Measurements from ENCODE around the gene CNTROB.

CNTROB gene

GRCh38 chr17:7903154-7904103, 28.6 kb upstream of the CNTROB start:
- DNase-seq (ENCODE audit: low spot score) = no peak

- DNase-seq (ENCODE audit: low spot score) = no peak
Measured at GRCh38 chr17:7909089-7909488, 22.9 kb upstream of the CNTROB start.

- no peak for DNase-seq (ENCODE audit: low spot score)
Measured at GRCh38 chr17:7910281-7910680, 21.7 kb upstream of the CNTROB start.

- DNase-seq (ENCODE audit: low spot score) = no peak
Measured at GRCh38 chr17:7910711-7911110, 21.3 kb upstream of the CNTROB start.

- DNase-seq (ENCODE audit: low spot score) = no peak
Measured at GRCh38 chr17:7911116-7911515, 20.9 kb upstream of the CNTROB start.

GRCh38 chr17:7912927-7913524, 19.0 kb upstream of the CNTROB start:
- peak; percentile 48 for DNase-seq (ENCODE audit: low spot score)

DNA sequence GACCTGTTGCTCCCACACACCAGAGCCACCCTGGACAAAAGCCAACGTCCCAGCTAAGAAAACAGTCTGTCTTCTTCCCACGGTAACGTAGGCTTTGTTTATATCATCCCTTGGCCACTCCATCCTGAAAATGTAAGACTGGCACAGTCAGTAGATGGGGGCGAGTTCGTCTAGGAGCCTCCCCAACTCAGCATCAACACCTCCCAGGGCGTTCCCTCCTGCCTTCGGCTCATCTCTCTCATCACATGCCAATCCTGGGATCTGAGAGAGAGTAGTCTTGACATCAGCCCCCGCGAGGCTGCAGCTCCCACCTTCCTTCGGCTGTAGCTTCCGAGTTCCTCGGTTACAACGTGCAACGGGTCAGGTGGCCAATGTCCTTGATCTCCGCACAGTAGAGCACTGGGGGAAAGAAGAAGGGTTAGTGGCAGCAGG, 16.8 kb upstream of the CNTROB start:
- DNase-seq (ENCODE audit: low spot score) = peak; percentile 35

DNA sequence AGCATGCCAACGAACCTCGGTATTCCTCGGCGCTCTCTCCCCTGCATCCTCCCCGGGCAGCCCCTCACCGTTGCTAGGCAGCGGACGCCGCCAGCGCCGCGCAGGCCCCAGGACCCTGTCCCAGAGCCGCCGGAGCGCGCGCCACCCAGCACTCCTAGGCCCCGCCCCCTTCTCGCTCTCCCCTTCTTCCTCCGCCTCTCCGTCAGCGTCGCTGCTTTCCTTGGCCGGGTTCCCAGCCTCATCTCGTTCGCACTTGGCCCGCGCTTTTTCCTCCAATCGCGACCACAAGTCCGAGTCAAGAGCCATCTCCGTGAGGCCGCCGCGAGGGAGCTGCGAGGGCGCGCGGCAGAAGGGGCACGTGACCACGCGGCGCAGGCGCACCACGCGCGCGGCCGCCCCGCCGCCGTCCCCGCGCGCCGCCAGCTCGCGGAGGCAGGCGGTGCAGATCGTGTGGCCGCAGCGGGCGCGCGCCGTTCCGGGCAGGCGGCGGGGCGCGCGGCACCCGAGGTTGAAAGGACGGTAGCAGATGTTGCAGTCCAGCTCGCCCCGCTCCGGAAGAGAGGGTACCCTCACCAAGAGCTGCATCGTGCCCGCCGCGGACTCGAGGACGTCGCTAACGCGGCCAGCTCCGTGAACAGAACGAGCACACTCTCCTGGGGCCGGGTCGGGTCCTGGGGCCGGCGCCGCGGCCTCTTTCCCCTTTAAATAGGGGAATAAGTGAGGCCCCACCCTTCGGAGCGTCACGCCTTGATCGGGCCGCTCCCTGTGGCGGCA, 16.2 kb upstream of the CNTROB start, which contains the start of gene RNF227:
TSS of gene RNF227 (minus strand) at position 679 of the 774 bp plus-strand sequence. CDS start at position 585, 94 bp downstream.
- peak; percentile 87 for DNase-seq (ENCODE audit: low spot score)

DNA sequence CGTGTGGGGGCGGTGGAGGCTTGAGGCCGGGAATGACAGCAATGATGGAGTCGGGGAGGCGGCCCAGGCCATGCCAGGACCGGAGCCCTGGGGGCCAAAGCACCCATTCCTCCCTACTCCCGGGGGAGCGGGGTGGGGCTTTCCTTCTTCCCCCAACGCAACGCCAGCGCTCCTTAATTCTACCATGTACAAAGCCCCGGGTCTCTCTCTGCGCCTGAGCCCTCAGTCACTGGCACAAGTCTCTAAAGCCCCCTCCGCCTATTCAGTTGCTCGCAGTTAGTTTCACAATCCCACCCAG, 15.7 kb upstream of the CNTROB start:
- no peak for DNase-seq (ENCODE audit: low spot score)

DNA sequence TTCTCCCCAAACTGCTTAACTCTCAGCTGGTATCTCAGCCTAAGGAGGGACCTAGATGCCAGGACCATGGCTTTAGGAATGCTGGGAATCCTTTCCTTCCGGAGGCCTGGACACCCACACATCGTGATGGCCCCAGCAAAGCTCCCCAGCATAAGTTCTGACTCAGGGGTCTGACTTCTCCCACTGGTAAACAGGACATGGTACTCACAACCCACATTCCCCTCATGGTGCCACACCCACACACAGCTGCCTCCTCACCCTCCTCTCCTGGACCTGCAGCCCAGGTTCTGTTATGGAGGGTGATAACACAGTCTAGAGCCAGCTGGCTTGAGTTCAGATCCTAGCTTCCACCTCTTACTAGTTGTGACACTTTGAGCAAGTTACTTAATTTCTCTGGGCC, 15.2 kb upstream of the CNTROB start:
- DNase-seq (ENCODE audit: low spot score) = peak; percentile 47

DNA sequence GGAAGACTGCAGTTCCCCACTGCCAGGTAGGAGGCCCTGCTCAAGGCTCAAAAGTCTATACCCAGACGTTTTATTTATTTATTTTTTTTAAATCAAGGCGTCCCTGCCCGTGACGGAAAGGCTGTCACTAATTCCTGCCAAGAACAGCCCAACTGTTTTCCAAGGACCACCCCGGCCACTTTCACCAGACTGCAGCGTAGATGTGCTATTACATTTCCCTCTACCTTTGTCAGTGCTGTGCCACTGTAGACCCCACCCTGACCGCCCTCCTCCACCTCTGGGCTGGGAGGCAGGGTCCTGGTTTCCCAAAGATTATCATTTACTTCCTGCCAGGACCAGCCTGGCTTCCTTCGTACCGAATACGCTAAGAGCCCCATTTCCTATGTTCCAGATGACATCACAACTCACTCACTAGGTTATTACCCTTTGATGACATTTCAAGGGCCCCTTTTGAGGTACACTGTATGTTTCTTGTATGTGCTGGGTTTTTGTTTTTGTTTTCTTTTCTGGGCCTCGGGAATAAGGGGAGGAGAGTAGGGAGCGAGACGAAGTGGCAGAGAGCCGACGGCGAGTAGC, 9.6 kb upstream of the CNTROB start:
- no peak for DNase-seq (ENCODE audit: low spot score)

- DNase-seq (ENCODE audit: low spot score) = peak; percentile 86
Measured at GRCh38 chr17:7922845-7923628, 9.0 kb upstream of the CNTROB start.

DNA sequence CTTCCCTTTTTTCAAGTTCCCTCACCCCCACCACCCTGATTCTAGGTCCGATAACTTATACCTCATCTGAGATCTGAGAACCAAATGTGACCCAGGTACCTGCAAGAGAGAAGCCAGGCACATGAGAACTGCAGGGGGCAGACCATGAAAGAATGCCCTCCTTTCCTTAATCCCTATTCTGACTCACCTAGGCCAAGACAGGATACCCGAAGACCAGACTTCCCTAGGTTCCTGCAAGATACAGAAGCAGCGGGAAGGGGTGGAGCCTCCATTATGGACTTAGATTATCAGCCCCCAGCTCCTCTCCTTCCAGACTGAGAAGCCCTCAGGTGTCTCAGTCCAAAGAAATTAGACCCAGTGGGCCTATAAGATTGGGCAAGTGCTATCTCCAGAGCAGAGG, 4.4 kb upstream of the CNTROB start:
- DNase-seq (ENCODE audit: low spot score) = no peak

DNA sequence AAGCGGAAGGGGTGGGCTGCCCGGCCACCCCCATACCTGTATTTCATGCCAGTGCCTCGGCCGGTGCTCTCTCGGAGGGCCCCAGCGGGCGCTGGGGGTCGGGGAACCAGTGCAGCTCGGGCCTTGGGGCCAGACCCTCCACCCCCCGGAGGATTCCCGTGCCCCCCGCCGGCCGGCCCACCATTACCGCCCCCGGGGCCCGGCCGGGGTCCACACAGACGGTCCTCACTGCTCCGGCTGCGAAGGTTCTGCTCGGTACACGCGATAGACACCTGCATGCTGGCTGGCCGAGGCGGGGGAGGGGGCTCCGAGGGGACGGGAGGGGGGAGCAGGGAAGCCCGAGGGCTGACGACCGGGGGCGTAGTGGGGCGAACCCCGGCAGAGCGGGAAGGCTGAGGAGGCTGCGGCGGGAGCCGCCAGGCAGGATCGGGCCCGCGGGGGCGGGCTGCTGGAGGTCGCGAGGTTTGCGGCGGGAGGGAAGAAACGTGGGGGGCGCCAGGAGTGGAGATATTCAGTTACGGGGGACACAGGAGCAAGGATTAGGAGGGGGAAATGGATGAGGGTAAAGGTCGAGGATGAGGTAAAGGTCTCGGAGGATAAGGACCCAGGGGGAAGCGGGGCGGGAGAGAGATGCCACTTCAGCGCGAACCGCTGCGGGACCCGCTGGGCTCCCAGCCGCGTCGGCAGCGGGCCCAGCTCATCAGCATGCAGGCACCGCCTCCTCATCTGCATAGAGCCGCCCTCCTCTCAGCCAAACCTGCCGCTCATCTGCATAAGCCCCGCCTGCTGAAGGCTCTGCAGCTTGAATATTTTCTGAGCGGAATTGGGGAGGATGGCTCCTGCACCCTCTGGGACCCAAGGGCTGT, 2.6 kb upstream of the CNTROB start, which contains the start of gene KCNAB3:
TSS of gene KCNAB3 (minus strand) at position 699 of the 866 bp plus-strand sequence. CDS start at position 278, 421 bp downstream.
- peak; percentile 84 for DNase-seq (ENCODE audit: low spot score)

DNA sequence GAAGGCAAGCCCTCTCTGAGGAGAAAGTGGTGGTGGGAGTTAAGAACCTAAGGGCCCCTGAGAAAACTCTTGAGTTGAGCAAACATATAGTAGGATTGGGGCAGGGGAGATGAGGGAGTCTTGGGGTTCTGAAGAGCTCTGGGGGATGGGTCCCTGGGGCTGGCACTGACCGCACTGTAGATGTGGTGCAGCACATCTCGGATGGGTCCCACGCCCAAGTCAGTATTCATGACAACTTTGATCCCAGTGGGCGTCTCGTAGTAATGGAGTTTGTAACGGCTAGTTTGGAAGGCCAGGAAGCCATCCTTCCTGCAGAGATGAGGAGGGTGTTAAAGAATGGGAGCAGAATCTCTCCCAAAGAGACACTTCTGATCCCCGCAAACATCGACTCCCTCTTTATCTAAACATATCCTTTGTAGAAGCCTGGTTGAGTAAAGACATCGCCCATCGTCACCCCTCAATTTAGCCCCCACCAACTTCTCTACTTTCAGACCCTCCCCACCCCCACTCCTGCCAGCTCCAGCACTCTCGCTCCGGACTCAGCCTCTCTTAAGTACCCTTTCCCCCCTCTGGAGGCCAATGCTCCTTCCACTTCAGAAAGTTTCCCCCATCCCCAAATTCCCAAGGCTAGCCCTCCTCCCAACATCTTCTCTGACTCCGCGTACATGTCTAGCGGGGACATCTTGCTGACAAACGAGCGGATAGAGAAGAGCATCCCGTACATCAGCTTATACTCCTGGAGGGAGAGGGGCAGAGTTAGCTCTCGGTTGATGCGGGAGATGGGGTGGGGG, 970 bp upstream of the CNTROB start:
- DNase-seq (ENCODE audit: low spot score) = peak; percentile 32

DNA sequence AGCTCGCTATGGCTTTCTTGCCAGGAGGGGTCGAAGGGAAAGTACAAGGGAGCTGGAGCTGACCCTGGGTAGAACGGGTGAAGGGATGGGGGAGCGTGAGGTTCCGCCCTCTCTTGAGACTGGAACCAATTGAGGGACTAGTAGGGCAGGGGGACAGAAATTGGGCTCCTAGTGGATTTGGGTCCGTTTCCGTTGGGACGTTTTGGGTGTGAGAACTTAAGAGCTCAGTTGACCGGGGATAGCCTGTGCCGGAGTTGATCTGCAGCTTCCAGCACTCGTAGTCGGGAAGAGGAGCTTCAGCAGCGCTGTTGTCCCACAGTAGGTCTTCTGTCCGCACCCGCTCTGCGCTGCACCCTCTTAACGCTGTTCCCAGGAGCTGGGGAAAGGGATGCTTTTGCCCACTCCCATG, 481 bp downstream of the CNTROB start:
- DNase-seq (ENCODE audit: low spot score) = peak; percentile 56

DNA sequence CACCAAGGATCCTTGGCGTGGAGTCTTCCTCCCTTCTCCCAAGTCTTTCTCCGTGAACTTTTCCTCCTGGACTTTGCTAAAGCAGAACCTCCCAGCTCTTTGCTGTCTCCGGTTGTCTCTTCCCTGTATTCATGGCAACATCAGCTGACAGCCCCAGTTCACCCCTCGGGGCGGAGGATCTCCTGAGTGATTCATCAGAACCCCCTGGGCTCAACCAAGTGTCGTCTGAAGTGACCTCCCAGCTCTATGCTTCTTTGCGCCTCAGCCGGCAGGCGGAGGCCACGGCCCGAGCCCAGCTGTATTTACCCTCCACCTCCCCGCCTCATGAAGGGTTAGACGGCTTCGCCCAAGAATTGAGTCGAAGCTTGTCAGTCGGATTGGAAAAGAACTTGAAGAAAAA, 943 bp downstream of the CNTROB start:
- DNase-seq (ENCODE audit: low spot score) = peak; percentile 77

GRCh38 chr17:7935859-7936258, 3.9 kb downstream of the CNTROB start:
- no peak for DNase-seq (ENCODE audit: low spot score)

GRCh38 chr17:7940034-7940433, 8.0 kb downstream of the CNTROB start:
- DNase-seq (ENCODE audit: low spot score) = no peak

DNA sequence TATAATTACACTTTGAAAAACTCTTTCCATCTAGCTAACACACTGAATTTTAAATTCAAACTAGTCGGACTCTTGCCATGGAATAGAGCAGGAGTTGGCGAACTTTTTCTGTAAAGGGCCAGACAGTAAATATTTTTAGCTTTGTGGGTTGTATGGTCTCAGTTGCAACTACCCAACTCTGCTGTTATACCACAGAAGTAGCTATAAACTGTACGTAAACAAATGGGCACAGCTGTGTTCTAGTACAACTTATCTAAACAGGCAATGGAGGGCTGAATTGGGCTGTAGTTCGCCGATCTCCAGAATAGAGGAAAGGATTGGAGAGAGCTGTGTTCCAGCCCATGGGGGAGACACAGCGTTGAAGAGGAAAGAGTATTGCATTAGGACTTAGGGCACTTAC, 8.7 kb downstream of the CNTROB start:
- DNase-seq (ENCODE audit: low spot score) = no peak
